Activated T-cell treated with anti-CD3 and anti-CD28 coated beads for 1 hour (primary cell): ENCODE measurements around the gene TAGLN.
"Not testable (repeated sequence)": the region's sequence is repeated elsewhere in the genome, so short reads cannot be mapped to it uniquely, and the experiment has no call there.

ENCODE experiments used
- DNase-seq: peaks from one replicate; pipeline ENCODE4 v3.0.0-alpha.2; 2020; ENCODE audit warnings: low read depth

Gene TAGLN

DNA sequence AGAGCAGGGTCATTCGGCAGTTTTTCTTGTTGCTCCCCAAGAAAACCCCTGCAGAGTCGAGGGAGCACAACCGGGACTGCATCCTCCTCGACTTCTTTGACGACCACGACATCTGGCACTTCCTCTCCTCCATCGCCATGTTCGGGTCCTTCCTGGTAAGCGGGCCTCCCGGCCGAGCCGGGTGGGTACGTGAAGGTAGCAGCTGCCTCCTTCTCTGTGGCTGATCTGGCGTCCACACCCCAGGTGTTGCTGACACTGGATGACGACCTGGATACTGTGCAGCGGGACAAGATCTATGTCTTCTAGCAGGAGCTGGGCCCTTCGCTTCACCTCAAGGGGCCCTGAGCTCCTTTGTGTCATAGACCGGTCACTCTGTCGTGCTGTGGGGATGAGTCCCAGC lies 3.4 kb upstream of the TAGLN start:
- DNase-seq = no peak

DNA sequence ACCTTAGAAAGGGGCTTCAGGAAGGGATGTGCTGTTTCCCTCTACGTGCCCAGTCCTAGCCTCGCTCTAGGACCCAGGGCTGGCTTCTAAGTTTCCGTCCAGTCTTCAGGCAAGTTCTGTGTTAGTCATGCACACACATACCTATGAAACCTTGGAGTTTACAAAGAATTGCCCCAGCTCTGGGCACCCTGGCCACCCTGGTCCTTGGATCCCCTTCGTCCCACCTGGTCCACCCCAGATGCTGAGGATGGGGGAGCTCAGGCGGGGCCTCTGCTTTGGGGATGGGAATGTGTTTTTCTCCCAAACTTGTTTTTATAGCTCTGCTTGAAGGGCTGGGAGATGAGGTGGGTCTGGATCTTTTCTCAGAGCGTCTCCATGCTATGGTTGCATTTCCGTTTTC lies 2.2 kb upstream of the TAGLN start:
- DNase-seq = no peak

DNA sequence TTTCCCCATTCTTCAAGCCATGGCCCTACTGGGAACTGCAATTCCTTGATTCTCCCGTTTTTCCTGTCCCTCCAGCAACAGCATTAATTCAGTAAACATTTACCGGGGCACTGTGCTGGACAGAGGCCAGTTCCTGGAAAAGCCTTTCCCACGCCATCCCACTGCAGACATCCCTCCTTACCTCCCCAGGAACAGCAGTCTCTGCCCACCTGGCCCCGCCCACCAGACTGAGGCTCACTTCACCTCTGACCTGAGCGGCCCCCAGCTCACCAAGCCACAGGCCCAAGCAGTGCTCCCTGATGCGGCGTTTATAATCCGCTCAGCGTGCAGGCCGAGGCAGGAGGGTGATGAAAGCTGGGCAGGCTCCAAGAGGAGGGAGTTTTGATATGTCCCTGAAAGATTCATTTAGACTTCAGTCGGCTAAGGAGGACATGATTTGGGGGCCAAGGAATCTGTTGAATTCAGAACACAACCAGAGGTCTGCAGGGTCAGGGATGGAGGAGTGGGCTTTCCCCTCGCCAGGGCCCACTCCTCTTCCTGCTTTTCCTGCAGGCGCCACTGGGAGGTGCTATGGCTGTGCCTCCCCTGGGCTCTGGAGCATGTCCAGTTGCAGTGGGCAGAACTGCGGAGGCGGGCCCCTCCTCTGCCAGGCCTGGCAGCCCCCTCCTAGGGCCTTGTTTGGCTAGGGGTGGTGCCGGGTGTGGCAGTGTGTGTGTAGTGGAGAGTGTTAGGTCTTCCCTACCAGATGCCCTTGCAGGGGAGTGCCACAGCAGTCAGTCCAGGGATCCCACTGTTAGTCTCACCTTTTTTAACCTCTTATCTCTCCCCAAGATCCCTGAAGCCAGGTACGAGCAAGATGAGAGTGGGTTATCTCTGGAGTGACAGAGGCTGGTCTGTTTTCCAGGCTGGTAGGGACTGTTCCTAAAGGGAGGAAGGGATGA lies 1.4 kb upstream of the TAGLN start:
- DNase-seq = no peak

DNA sequence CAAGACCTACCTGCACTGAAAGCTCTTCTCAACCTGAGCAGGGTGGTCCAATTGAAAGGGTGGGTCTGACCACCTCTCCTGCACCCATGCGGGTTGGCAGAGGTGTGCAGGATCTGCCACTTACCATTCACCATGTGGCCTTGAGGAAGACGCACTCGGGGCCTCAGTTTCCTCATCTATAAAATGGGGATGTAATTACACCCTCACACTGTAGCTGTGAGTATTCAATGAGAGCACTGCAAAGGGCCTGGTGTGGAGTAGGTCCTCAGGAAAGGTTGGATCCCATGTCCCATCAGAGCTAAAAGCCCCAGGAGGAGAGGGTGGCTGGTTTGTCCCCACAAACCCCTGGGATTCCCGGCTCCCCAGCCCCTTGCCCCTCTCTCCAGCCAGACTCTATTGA lies 557 bp upstream of the TAGLN start:
- DNase-seq = no peak

GRCh38 chr11:117199916-117200812 lies 994 bp downstream of the TAGLN start:
- no peak for DNase-seq

DNA sequence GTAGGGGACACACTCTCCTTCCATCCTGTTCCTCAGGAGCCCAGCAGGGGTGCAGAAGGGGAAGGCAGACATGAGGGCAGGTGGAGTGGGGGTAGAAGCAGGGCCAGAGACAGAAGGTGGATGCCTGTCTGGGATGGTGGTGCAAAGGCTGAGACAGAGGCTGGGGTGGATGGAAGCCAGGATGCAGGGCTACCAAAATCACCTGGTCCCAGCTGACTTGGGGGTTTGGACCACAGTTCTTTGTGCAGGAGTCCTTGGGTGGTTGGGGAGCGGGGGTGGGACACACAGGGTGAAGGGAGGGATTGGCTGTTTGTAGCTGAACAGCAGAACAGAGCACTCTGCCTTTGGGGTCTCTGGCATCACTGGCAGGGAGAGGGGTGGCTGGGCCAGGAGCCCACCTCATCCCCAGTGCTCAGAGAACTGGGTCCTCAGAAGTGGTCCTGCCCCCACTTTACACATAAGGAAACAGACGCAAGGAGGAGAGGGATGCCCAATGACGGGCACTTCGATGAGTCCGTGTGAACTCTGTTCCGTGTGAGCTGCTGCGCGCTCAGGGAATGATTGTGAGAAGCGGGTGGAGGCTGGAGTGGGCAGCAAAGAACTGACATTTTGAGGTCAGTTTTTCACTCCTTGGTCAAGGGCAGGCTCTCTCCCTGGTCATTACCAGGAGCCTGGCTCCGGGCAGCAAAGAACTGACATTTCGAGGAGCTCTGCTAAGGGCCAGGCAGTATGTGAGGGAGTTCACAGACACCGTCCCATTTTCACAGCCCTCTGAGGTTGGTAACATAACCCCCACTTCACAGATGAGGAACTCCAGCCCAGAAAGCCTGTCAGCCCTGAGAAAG lies 1.9 kb downstream of the TAGLN start:
- no peak for DNase-seq

- no peak for DNase-seq
These were observed 2.6 kb downstream of the TAGLN start for GRCh38 chr11:117201658-117202305.

DNA sequence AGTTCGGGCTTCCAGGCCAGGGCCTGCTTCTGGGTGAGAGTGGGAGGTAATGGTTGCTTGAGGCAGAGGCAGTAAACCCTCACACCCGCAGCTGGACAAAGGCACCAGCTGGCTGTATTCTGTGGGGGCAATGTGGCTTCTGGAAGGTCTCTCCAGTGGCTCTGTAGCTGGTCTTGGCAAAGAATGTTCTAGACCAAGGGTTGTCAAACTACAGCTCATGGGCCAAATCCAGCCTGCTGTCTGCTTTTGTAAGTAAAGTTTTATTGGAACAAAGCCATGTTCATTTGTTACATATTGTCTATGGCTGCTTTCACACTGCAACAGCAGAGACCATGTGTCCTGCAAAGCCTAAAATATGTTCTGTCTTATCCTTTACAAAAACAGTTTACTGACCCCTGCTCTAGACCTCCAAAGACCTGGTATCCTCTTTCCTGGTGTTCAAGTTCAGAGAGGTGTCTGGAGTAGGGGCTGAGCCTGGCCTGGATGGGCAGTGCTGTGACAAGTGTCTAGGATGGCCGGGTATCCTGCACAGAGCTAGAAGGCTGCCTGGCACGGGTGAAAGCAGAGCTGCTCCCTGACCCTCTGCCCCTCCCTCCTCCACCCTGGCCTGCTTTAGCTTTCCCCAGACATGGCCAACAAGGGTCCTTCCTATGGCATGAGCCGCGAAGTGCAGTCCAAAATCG lies 3.4 kb downstream of the TAGLN start:
- no peak for DNase-seq

DNA sequence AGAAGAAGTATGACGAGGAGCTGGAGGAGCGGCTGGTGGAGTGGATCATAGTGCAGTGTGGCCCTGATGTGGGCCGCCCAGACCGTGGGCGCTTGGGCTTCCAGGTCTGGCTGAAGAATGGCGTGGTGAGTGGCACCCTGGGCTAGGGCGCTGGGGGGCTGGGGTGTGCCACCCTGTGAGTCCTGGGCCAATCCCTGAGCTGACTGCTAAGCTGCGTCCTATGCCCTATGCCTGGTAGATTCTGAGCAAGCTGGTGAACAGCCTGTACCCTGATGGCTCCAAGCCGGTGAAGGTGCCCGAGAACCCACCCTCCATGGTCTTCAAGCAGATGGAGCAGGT lies 3.9 kb downstream of the TAGLN start:
- no peak for DNase-seq

- no peak for DNase-seq
These were observed 5.3 kb downstream of the TAGLN start for GRCh38 chr11:117204283-117205080.

DNA sequence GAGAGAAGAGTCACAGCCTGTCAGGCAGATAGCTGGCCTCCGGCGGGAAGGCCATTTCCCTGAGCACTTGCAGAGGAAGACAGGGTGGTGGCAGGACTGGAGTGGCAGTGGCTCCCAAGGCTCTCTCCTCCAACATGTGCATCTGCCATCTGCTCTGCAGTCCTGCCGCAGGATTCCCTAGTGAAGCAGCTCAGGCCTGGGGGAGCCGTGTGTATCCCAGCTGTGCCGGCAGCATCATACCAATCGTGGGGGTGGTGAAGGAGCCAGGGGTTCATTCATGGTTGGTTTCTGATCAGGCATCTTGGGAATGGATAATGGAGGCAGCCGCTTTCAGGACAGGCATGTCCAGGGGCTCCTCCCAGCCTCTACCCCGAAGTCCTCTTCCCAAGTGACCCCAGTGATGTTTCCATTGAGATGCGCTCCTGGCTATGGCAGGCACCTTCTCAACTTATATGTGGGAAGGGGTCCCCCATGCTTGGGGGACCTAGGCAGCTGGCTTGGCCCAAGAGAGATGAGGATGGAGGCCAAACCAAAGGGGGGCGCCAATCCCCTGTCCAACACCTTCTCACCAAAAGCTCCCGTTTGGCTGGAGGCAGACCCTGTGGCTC lies 6.1 kb downstream of the TAGLN start:
- DNase-seq = no peak

- not testable (repeated sequence) for DNase-seq
These were observed 6.9 kb downstream of the TAGLN start for GRCh38 chr11:117206111-117206510.

DNA sequence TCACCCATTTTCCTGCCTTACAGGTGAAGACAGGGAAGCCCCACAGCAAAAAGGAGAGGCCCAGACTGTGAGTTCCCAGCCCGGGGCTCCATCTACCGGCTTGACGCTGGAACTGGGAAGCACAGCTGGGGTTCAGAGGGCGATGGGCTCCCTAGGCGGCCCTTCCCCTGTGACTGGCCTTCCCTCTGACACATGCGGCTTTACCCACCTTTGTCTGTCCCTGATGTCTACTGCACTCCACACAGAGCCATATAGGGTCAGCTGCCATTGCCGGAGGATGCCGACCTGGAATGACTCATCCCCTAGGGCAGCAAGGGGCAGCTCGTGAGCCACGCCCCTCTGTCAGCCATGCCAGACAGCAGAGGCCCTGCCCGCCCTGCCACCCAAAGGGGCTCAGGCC lies 7.7 kb downstream of the TAGLN start:
- DNase-seq = not testable (repeated sequence)

- DNase-seq = not testable (repeated sequence)
These were observed 8.3 kb downstream of the TAGLN start for GRCh38 chr11:117207481-117207880.

- not testable (repeated sequence) for DNase-seq
These were observed 9.5 kb downstream of the TAGLN start for GRCh38 chr11:117208710-117209109.

GRCh38 chr11:117209351-117210125 lies 10.4 kb downstream of the TAGLN start:
- DNase-seq = not testable (repeated sequence)

DNA sequence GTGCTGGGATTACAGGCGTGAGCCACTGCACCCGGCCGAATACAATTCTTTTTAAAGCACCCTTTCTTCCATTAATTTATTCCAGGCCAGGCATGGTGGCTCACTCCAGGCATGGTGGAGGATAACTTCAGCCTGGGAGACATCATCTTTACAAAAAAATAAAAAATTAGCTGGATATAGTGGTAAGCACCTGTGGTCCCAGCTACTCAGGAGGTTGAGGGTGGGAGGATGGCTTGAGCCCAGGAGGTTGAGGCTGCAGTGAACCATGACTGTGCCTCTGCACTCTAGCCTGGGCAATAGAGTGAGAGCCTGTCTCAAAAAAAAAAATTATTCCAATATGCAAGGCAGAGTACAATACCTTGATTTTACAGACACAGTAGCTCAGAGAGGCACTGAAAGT lies 11.4 kb downstream of the TAGLN start:
- no peak for DNase-seq

- DNase-seq = no peak
These were observed 13.7 kb downstream of the TAGLN start for GRCh38 chr11:117212697-117213355.
